Left cardiac atrium (tissue), 4 donors: ENCODE measurements around the gene THAP3. TPM values are rescaled to one million over a fixed set of nuclear protein-coding genes. Genes with fewer than 3 reads are reported as not detected.

Experiments
- ATAC-seq, 2 donors: fragments of 200-7000 bp; cut with Tn5 transposase; one replicate each; pipeline ENCODE4 v1.9.1; 2020; ENCODE audit warnings: mild to moderate bottlenecking in 2 of 2, moderate library complexity in 2 of 2
- DNase-seq: peaks from one replicate; pipeline ENCODE4 v3.0.0-alpha.2; 2020
- intact Hi-C, 2 donors: fragments of 100-400 bp; cut with DNase I; formaldehyde crosslinking; loops; one replicate each; pipeline versions ENCODE4 v1.14.1 to v1.15.1; 2022 to 2023
- long read RNA-seq: library from polyadenylated mRNA; unstranded; transcript quantifications from one replicate; pipeline ENCODE4 v2.0.0, GENCODE V29; 2021
- total RNA-seq, 2 donors: library from RNA; stranded (reverse); fragmentation: NEBNext Ultra II Directional; extraction: Animal tissue kit (Norgen Biotek cat#: 25700); gene quantifications; one replicate each; pipeline ENCODE4 v1.2.1, GENCODE V29; 2021
- donor health status: DM: no; HTN: yes; CAD: no.
- donor health status: DM: no; HTN: yes; CAD: no; lungs with severe emphysema.
- donor health status: DM: yes; HTN: yes; CAD: no.
- donor health status: Dilated cardiomyopathy.

The THAP3 gene
- 10 to 100 TPM in 1 of 2 donors, 1 to 10 TPM in 1; 8.9 to 14.6 TPM for total RNA-seq
- long read RNA-seq, partial matches to known transcripts = 6 of 12 reads
- long read RNA-seq, other reads (novel, unspliced or antisense) = 2 of 12 reads

DNA sequence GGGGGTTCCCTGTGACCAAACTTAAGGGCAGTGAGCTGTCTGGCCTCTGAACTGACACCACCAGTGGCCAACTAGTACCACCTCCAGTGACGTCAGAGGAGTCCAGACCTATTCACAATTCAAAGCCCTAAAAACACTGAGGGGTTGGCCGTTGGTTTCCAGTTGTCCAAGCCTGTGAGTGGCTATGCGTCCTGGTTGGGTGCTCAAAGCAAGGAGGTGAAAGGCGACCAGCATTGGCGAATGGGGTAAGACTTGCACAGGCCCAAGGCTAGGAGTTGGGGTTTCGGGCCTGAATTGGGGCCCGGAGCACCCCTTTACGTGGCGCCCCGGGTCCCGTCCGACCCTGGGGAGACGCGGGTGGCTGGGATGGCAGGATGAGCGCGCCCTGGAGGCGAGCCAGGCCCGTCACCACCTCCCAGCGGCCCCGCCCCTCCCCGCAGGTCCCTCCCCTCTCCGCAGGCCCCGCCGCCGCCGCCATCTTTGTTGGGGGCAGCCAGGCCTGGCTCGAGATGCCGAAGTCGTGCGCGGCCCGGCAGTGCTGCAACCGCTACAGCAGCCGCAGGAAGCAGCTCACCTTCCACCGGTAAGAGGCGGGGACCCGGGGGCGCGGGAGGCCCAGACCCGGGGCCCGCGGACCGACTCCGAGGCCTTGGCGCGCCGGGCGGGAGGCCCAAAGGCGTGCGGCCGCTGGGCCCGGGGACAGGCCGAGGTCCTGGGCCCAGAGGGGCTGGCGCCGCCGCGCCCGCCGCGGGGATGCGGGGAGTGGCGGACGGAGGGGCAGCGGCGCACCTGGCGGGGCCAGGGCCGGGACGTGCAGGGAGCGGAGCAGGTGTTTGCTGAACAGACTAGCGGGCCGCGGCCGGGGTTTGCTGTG is at the start of gene THAP3:
TSS of gene THAP3 (plus strand) at position 159 of the 874 bp plus-strand sequence. CDS start at position 510, 351 bp downstream.
- ATAC-seq (peak; percentile 93 to 95), DNase-seq (peak; percentile 92)
- intact Hi-C loops = loop anchor here in 1 of 2 donors (5.0 kb wide), 1 partner anchor 43 kb away; no protein-coding TSS in a partner anchor

- DNase-seq = no peak
- ATAC-seq = no peak
- intact Hi-C loops = loop anchor here in 1 of 2 donors (2.0 kb wide), 1 partner anchor 23 kb away; the partner anchor contains the start of genes NOL9 and TAS1R1
These were observed 46.7 kb upstream of the THAP3 start for GRCh38 chr1:6577831-6578525.

DNA sequence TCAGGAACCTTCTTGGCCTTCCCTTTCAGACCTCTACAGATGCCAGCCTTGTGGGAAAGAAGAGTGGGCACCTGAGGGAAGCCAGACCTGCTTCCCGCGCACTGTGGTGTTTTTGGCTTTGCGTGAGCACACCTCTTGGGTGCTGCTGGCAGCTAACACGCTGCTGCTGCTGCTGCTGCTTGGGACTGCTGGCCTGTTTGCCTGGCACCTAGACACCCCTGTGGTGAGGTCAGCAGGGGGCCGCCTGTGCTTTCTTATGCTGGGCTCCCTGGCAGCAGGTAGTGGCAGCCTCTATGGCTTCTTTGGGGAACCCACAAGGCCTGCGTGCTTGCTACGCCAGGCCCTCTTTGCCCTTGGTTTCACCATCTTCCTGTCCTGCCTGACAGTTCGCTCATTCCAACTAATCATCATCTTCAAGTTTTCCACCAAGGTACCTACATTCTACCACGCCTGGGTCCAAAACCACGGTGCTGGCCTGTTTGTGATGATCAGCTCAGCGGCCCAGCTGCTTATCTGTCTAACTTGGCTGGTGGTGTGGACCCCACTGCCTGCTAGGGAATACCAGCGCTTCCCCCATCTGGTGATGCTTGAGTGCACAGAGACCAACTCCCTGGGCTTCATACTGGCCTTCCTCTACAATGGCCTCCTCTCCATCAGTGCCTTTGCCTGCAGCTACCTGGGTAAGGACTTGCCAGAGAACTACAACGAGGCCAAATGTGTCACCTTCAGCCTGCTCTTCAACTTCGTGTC is 45.9 kb upstream of the THAP3 start:
- intact Hi-C loops = loop anchor here in 1 of 2 donors (2.0 kb wide), 1 partner anchor 24 kb away; the partner anchor contains the start of genes NOL9 and TAS1R1
- DNase-seq (no peak), ATAC-seq (no peak)

- intact Hi-C loops = loop anchor here (2.0 to 5.0 kb wide), 2 partner anchors 25 to 48 kb away; partner anchors contain the start of genes NOL9 (in 1 of the 2) and TAS1R1 (in 1 of the 2)
- DNase-seq (peak; percentile 100), ATAC-seq (peak; percentile 98 to 99)
These were observed 45.1 kb upstream of the THAP3 start, which contains the start of gene ZBTB48 for GRCh38 chr1:6579374-6580118. Gene ZBTB48 (plus strand): TSS chr1:6579994. CDS start chr1:6580610, 616 bp downstream.

- intact Hi-C loops = loop anchor here in 1 of 2 donors (5.0 kb wide), 1 partner anchor 47 kb away; no protein-coding TSS in a partner anchor
- peak; percentile 6 to 40 for ATAC-seq
- DNase-seq = no peak
These were observed 44.5 kb upstream of the THAP3 start for GRCh38 chr1:6580119-6580592.

- intact Hi-C loops = loop anchor here in 1 of 2 donors (5.0 kb wide), 1 partner anchor 46 kb away; no protein-coding TSS in a partner anchor
- no peak for DNase-seq
- peak in 1 of 2 donors; percentile 0 for ATAC-seq
These were observed 43.9 kb upstream of the THAP3 start for GRCh38 chr1:6580593-6581409.

DNA sequence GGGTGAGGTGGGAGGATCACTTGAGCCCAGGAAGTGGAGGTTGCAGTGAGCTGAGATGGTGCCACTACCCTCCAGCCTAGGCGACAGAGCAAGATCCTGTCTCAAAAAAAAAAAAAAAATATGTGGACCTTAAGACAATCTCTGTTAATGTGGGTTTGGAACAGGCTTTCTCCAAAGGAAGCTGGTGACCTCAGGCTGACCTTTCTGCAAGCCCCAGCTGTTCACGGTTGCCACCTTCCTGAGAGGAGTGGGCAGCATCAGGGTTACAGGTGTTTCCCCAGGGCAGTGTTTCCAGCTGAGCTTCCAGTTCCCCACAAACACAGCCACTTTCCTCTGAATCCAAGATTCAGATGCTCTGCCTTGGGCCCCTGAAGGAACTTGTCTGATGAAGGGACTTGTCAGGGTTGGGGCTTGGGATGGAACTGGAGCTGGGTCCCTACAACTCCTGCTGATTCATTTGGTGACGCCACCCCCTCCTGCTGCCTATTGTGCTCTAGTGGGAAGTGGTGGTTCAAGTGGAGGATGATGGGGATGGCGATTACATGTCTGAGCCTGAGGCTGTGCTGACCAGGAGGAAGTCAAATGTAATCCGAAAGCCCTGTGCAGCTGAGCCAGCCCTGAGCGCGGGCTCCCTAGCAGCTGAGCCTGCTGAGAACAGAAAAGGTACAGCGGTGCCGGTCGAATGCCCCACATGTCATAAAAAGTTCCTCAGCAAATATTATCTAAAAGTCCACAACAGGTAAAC is 42.9 kb upstream of the THAP3 start:
- DNase-seq = no peak
- intact Hi-C loops = loop anchor here in 1 of 2 donors (5.0 kb wide), 1 partner anchor 46 kb away; no protein-coding TSS in a partner anchor
- ATAC-seq = no peak

- intact Hi-C loops = loop anchor here in 1 of 2 donors (5.0 kb wide), 1 partner anchor 45 kb away; no protein-coding TSS in a partner anchor
- DNase-seq = no peak
- no peak for ATAC-seq
These were observed 42.3 kb upstream of the THAP3 start for GRCh38 chr1:6582370-6582769.

- DNase-seq (no peak), ATAC-seq (no peak)
- intact Hi-C loops = loop anchor here in 1 of 2 donors (5.0 kb wide), 1 partner anchor 43 kb away; no protein-coding TSS in a partner anchor
These were observed 40.3 kb upstream of the THAP3 start for GRCh38 chr1:6584126-6585080.

- ATAC-seq (no peak), DNase-seq (no peak)
- intact Hi-C loops = no loop called here
These were observed 39.5 kb upstream of the THAP3 start for GRCh38 chr1:6585081-6585722.

- no peak for DNase-seq
- intact Hi-C loops = no loop called here
- ATAC-seq = no peak
These were observed 38.8 kb upstream of the THAP3 start for GRCh38 chr1:6585841-6586240.

- DNase-seq (no peak), ATAC-seq (peak in 1 of 2 donors; percentile 4)
- intact Hi-C loops = no loop called here
These were observed 38.3 kb upstream of the THAP3 start for GRCh38 chr1:6586404-6586816.

GRCh38 chr1:6587261-6588005 is 37.2 kb upstream of the THAP3 start:
- DNase-seq (peak; percentile 65), ATAC-seq (peak; percentile 71 to 82)
- intact Hi-C loops = no loop called here
